GM12878 (cell line): Measurements from ENCODE around the gene BICRA. TPM values are rescaled to one million over a fixed set of nuclear protein-coding genes. Genes with fewer than 3 reads are reported as not detected.

Experiments
- CHD2 ChIP-seq: IDR thresholded peaks from 2 replicates; pipeline ENCODE4 v1.6.1; 2011; ENCODE audit warnings: low read depth, low read length, improper control_type of control experiment, borderline replicate concordance
- CREM ChIP-seq: IDR thresholded peaks from 2 replicates; pipeline ENCODE4 v1.6.1; 2014; ENCODE audit warnings: antibody characterized with exemption, low read depth
- CUX1 ChIP-seq: IDR thresholded peaks from 2 replicates; pipeline ENCODE4 v1.6.1; 2012; ENCODE audit warnings: improper control_type of control experiment, low read depth, low read length; ENCODE audit not compliant: insufficient replicate concordance
- MEF2A ChIP-seq: IDR thresholded peaks from 2 replicates; pipeline ENCODE4 v1.6.1; 2011; ENCODE audit warnings: low read depth, mild to moderate bottlenecking, low read length, moderate library complexity; ENCODE audit not compliant: insufficient read depth
- MXI1 ChIP-seq: fragments of 150-350 bp; IDR thresholded peaks from 2 replicates; pipeline ENCODE4 v1.6.1; 2011; ENCODE audit warnings: low read depth, mild to moderate bottlenecking, inconsistent platforms, low read length, improper control_type of control experiment
- NFIC ChIP-seq: IDR thresholded peaks from 2 replicates; pipeline ENCODE4 v1.6.1; 2012; ENCODE audit warnings: low read depth, mild to moderate bottlenecking, inconsistent platforms, low read length, moderate library complexity
- RCOR1 ChIP-seq: conservative IDR thresholded peaks from 2 replicates; pipeline ENCODE4 v1.6.1; 2012; ENCODE audit warnings: low read depth, low read length, improper control_type of control experiment
- RUNX3 ChIP-seq: IDR thresholded peaks from 2 replicates; pipeline ENCODE4 v1.6.1; 2012; ENCODE audit warnings: low read length, inconsistent platforms
- USF1 ChIP-seq: IDR thresholded peaks from 2 replicates; pipeline ENCODE4 v1.6.1; 2011; ENCODE audit warnings: borderline replicate concordance, low read depth, mild to moderate bottlenecking, moderate library complexity, mixed read lengths, low read length; ENCODE audit not compliant: insufficient read depth; ENCODE audit errors: extremely low read length
- ZBED1 ChIP-seq: IDR thresholded peaks from 2 replicates; pipeline ENCODE4 v1.6.1; 2016; ENCODE audit warnings: borderline replicate concordance
- ZNF24 ChIP-seq: fragments of 450-650 bp; IDR thresholded peaks from 2 replicates; pipeline ENCODE4 v1.6.1; 2017; ENCODE audit warnings: antibody characterized with exemption, mild to moderate bottlenecking
- ZNF384 ChIP-seq: IDR thresholded peaks from 2 replicates; pipeline ENCODE4 v1.6.1; 2012; ENCODE audit warnings: low read depth, mild to moderate bottlenecking, low read length, improper control_type of control experiment, borderline replicate concordance
- ZSCAN29 ChIP-seq: fragments of 450-650 bp; IDR thresholded peaks from 2 replicates; pipeline ENCODE4 v1.6.1; 2017; ENCODE audit warnings: mild to moderate bottlenecking, moderate library complexity
- polyA plus RNA-seq, 11 experiments: library from polyadenylated mRNA; depleted of rRNA in 4 of 11; unstranded in 6 of 11; stranded (reverse) in 5 of 11; fragments of >200 nt; fragmentation: Nextera tagmentation in 4 of 11; fragmentation: Illumina TruSeq in 1 of 11; extraction: Ambion mirVana in 4 of 11; extraction: Trizol in 1 of 11; gene quantifications; 1 replicate in 1 of 11; 2 replicates in 10 of 11; pipeline versions ENCODE4 v1.2.1 to v1.2.3, GENCODE V29; 2011 to 2016; ENCODE audit warnings: inconsistent platforms in 2 of 11, missing spikeins in 2 of 11, low read depth in 1 of 11
- total RNA-seq, 4 experiments: library from RNA; depleted of rRNA in 3 of 4; stranded (reverse); fragments of >200 nt in 3 of 4; fragmentation: Illumina TruSeq in 1 of 4; extraction: Trizol in 1 of 4; gene quantifications; 2 replicates each; pipeline versions ENCODE4 v1.2.1 to v1.2.3, GENCODE V29; 2013 to 2021
- TF ChIP-seq, protein P1 (sequence below): IDR thresholded peaks from 2 replicates; pipeline ENCODE4 v1.6.1; 2012; ENCODE audit warnings: low read depth, low read length, improper control_type of control experiment
- TF ChIP-seq, protein P2 (sequence below): fragments of 450-650 bp; IDR thresholded peaks from 2 replicates; pipeline ENCODE4 v1.6.1; 2016; ENCODE audit warnings: mild to moderate bottlenecking, moderate library complexity, borderline replicate concordance
- TF ChIP-seq, protein P3 (sequence below): fragments of 450-650 bp; conservative IDR thresholded peaks from 2 replicates; pipeline ENCODE4 v1.6.1; 2017; ENCODE audit warnings: mild to moderate bottlenecking, moderate library complexity

BICRA gene
- total and polyA plus RNA-seq, 10 of the 15 experiments (the other 5 are each of a cell fraction or from before 2014, with no cell fraction given) = 0.11 to 15.3 (median 1.3) TPM

DNA sequence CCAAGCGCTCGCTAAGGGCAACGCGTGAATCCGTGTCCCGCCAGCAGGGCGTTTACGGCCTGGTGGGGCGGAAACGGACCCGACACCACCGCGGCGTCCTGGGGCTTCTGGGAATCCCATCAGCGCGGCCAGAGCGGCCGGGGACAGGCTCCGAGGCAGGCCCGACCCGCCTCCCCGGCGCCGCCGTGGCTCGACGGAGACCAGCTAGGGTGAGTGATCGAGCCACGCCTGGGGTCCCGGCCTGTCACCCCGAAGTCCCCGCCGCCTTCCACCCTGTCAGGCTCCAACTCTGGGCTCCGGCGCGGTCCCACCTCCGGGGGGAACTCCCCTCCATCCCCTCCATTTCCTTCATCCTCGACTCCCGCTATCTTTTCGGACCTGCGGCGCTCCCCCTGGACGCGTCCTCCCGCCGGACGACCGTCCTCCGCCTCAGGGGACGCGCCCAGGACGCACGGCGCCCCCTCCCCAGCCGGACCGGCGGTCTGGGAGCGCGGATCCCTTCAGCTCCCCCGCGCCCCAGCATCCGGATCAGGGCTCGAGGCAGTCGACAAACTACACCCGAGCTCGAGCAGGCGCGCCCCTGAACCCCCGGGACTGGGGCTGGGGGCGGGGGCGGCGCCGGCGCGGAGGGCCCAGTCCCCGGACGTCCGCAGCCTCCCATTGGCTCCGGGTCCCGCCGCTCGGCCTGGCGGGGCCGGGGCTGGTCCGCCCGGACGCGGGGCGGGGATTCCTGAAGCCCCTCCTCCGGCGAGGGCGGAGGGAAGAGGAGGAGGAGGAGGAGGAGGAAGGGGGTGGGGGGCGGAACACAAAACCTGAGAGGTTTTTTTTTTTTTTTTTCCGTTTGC is 638 bp upstream of the BICRA start (continued):
- no peak for TF ChIP-seq CUX1
- peak; percentile 87 for TF ChIP-seq ZNF384
- TF ChIP-seq MXI1 = no peak
- no peak for TF ChIP-seq ZNF24
- TF ChIP-seq RCOR1 = no peak
- TF ChIP-seq ZBED1 = no peak
- TF ChIP-seq, protein P1, sequence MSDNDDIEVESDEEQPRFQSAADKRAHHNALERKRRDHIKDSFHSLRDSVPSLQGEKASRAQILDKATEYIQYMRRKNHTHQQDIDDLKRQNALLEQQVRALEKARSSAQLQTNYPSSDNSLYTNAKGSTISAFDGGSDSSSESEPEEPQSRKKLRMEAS = no peak
- TF ChIP-seq ZSCAN29 = no peak
- TF ChIP-seq, protein P2, sequence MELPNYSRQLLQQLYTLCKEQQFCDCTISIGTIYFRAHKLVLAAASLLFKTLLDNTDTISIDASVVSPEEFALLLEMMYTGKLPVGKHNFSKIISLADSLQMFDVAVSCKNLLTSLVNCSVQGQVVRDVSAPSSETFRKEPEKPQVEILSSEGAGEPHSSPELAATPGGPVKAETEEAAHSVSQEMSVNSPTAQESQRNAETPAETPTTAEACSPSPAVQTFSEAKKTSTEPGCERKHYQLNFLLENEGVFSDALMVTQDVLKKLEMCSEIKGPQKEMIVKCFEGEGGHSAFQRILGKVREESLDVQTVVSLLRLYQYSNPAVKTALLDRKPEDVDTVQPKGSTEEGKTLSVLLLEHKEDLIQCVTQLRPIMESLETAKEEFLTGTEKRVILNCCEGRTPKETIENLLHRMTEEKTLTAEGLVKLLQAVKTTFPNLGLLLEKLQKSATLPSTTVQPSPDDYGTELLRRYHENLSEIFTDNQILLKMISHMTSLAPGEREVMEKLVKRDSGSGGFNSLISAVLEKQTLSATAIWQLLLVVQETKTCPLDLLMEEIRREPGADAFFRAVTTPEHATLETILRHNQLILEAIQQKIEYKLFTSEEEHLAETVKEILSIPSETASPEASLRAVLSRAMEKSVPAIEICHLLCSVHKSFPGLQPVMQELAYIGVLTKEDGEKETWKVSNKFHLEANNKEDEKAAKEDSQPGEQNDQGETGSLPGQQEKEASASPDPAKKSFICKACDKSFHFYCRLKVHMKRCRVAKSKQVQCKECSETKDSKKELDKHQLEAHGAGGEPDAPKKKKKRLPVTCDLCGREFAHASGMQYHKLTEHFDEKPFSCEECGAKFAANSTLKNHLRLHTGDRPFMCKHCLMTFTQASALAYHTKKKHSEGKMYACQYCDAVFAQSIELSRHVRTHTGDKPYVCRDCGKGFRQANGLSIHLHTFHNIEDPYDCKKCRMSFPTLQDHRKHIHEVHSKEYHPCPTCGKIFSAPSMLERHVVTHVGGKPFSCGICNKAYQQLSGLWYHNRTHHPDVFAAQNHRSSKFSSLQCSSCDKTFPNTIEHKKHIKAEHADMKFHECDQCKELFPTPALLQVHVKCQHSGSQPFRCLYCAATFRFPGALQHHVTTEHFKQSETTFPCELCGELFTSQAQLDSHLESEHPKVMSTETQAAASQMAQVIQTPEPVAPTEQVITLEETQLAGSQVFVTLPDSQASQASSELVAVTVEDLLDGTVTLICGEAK = no peak
- no peak for TF ChIP-seq NFIC
- TF ChIP-seq USF1 = no peak
- TF ChIP-seq, protein P3, sequence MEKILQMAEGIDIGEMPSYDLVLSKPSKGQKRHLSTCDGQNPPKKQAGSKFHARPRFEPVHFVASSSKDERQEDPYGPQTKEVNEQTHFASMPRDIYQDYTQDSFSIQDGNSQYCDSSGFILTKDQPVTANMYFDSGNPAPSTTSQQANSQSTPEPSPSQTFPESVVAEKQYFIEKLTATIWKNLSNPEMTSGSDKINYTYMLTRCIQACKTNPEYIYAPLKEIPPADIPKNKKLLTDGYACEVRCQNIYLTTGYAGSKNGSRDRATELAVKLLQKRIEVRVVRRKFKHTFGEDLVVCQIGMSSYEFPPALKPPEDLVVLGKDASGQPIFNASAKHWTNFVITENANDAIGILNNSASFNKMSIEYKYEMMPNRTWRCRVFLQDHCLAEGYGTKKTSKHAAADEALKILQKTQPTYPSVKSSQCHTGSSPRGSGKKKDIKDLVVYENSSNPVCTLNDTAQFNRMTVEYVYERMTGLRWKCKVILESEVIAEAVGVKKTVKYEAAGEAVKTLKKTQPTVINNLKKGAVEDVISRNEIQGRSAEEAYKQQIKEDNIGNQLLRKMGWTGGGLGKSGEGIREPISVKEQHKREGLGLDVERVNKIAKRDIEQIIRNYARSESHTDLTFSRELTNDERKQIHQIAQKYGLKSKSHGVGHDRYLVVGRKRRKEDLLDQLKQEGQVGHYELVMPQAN = peak; percentile 45; the same call in 1 of the 2 replicates
- TF ChIP-seq MEF2A = no peak
- 0 out of 2 replicates have a peak, but pooled peaks have one; percentile 29 for TF ChIP-seq RUNX3
- TF ChIP-seq CREM = 0 out of 2 replicates have a peak, but pooled peaks have one; percentile 22
- peak; percentile 70 for TF ChIP-seq CHD2
